GM03348 (cell line): ENCODE results near the gene ARL5B.
"Not testable (repeated sequence)": the region's sequence is repeated elsewhere in the genome, so short reads cannot be mapped to it uniquely, and the experiment has no call there.

Source experiments
- DNase-seq: peaks from one replicate; pipeline ENCODE4 v3.0.0; 2012; ENCODE audit warnings: low spot score

ARL5B gene, protein sequence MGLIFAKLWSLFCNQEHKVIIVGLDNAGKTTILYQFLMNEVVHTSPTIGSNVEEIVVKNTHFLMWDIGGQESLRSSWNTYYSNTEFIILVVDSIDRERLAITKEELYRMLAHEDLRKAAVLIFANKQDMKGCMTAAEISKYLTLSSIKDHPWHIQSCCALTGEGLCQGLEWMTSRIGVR

DNA sequence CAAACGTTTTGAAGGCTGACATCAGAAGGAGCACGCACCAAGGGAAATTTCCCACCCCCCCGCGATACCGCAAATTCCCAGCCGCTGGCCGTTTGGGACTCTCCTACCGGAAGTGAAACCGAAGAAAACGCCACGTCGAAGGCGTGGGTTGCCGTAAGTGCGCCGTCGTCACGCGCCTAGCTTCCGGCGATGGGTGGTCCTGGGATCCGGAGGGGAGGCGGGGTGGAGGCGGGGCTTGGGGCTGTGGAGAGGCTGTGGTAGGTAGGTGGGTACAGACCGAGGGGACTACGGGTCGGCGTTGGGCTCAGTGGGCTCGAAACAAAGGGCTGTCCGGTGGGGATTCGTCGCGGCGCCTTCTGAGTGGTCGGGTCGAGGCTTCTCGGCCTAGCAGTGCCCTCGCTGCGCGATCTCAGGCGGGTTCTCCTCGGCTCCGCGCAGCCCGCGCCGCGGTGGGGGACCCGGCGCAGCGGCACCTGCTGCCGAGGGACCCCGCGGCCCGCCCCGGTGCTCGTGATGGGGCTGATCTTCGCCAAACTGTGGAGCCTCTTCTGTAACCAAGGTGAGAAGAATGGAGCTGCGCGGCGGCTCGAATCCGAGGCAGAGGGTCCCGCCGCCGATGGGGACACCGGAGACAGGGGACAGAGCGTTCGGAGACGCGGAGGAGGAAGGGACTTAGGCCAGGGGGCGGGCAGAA is at the start of gene ARL5B:
TSS of gene ARL5B (plus strand) at position 307 of the 694 bp plus-strand sequence. CDS start at position 514, 207 bp downstream.
- peak; percentile 97 for DNase-seq

DNA sequence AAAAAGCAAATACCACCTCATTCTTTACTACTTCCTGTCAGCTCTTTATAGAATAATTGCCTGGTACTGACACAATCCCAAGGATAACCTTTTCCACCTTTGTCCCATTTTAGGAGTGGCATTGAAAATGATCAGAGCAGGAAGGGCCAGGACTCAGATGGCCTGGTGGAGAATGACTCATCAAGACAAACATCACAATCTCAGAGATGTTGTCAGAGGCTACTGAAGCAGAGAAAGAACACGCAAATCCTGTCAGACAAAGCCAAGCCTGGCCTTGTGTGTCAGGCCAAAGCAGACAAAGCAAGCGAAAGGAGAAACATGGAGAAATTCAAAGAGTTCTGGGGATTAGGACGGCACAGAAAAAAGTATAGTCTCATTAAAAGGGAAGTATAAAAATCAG is 48.7 kb upstream of the ARL5B start:
- peak; percentile 33 for DNase-seq

DNA sequence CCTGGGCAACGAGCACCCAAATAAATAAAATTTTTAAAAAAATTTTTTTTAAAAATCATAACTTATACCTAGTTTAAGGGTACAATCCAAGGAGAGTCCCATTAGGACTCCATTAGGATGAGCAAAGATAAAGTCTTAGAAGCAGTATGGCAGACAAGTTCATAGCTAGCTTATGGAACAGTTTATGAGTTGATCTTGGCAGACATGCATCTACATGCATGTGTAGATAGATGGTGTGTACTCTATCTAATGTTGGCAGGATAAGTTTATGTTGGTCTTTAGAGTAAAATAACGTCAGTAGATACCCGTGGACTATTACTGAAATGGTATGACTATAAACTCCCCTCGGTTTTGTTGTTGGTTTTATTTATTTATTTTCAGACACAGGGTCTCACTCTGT is 48.1 kb upstream of the ARL5B start:
- no peak for DNase-seq

DNA sequence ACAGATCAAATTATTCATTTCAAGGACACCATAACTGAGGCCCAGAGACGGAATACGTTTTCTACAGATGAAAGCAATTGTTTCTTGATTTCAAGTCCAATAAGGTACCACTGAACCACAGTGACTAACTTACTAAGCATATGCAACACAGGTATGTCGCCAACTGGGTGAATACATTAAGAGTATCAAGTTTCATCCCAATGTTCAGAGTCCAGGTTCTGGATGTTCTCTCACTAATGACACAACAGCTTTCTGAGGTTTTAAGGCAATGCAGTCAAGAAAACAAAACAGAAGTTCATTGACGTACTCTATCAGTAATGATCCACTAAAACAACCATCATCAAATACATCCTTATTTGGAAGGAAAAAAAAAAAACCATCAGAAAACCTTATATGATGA is 43.6 kb upstream of the ARL5B start:
- DNase-seq: no peak

DNA sequence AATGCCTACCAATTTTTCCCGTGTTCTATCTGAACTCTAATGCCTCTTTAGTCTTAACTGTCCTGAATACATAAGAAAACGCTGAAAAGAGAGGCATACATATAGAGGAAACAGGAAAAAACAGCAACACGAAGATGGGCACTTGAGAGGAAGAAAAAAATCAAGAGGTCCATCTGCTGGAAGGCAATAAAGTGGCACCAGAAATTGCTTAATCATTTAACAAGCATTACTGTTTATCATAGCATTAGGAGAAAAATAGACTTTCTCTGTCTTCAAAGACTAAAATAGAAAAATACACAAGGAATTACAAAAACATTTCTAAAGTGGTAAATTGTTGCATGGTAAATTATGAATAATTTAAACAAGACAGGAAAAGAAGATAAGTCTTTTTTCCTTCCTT is 42.9 kb upstream of the ARL5B start:
- DNase-seq: no peak

DNA sequence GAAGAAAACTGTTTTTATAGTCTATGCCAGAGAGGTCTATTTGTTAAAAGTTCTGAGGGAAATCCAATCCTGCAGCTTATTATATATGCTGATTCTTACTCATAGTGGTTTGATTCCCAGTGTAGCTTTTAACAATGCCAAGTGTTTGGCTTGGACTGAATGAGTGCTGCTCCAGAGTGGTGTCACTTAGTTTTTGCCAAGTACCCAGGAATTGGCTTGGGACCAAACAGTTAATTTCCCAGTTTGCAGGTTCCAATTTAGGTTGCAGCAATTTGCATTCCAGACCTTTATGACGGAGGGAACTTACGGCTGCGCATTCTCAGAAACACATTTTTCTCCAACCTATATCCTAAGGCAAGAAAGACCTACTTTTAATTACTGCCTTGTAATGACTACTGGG is 40.2 kb upstream of the ARL5B start:
- DNase-seq: no peak

DNA sequence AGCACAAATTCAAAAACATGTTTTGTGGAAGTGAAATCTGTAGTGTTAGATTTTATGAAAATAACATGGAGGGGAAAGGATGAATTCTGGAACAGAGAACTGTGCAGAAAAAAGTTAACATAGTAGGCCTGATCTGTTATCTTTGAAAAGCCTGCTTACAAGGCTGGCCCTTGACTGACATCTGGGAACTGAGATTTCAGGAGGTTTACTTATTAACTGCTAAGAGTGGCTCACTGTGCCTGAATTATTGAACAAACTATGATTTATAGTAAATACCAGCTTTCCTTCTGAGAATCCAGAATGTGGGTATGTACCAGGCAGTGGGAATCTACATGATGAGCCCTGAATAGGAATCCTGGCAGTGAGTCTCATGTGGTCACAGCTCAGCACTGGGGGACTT is 38.4 kb upstream of the ARL5B start:
- DNase-seq: no peak

DNA sequence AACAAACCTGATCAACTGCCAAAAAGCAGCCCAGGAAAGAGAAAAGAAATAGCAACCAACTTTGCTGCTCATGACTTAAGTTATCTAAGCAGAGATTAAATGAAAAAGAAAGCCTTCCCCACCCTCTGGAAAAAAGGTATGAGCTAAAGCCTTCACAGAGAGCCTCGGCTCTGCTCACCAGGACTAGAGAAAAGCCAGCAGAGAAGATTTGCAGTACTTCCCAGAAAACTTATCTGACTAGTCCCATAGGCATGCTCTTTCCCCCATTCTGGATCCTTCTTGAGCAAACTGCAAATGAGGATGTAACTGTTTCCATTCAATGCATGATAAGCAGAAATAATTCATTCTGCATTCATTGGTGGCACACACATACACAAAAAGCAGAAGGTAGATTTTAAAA is 35.6 kb upstream of the ARL5B start:
- DNase-seq: peak; percentile 35

DNA sequence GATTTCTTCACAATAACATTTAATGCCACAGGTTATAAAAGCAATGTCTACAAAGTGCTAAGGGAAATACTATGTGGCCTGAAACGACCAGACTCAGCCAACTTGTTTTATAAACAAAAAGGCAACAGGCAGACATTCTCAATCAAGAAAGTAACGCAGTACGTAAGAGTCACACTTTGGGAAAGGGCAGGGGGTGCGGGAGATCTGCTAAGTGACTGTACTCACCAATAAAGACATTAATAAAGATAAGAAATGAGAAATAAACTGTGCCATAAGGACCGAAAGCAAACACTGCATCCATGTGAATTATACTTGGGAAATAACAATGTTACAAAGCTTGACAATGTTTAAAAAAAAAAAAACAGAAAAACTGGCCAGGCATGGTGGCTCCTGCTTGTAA is 33.3 kb upstream of the ARL5B start:
- no peak for DNase-seq

DNA sequence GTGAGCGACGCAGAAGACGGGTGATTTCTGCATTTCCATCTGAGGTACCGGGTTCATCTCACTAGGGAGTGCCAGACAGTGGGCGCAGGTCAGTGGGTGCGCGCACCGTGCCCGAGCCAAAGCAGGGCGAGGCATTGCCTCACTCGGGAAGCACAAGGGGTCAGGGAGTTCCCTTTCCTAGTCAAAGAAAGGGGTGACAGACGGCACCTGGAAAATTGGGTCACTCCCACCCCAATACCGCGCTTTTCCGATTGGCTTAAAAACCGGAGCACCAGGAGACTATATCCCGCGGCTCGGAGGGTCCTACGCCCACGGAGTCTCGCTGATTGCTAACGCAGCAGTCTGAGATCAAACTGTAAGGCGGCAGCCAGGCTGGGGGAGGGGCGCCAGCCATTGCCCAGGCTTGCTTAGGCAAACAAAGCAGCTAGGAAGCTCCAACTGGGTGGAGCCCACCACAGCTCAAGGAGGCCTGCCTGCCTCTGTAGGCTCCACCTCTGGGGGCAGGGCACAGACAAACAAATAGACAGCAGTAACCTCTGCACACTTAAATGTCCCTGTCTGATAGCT is 31.7 kb upstream of the ARL5B start:
- DNase-seq: not testable (repeated sequence)

DNA sequence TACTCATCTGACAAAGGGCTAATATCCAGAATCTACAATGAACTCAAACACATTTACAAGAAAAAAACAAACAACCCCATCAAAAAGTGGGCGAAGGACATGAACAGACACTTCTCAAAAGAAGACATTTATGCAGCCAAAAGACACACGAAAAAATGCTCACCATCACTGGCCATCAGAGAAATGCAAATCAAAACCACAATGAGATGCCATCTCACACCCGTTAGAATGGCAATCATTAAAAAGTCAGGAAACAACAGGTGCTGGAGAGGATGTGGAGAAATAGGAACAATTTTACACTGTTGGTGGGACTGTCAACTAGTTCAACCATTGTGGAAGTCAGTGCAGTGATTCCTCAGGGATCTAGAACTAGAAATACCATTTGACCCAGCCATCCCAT is 26.7 kb upstream of the ARL5B start:
- not testable (repeated sequence) for DNase-seq

DNA sequence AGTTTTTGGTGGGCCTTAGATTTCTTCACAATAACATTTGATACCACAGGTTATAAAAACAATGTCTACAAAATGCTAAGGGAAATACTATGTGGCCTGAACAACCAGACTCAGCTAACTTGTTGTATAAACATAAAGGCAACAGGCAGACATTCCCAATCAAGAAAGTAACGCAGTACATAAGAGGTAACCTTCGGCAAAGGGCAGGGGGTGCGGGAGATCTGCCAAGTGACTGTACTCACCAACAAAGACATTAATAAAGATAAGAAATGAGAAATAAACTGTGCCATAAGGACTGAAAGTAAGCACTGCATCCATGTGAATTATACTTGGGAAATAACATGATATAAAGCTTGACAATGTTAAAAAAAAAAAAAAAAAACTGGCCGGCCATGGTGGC is 23.2 kb upstream of the ARL5B start:
- DNase-seq: no peak

DNA sequence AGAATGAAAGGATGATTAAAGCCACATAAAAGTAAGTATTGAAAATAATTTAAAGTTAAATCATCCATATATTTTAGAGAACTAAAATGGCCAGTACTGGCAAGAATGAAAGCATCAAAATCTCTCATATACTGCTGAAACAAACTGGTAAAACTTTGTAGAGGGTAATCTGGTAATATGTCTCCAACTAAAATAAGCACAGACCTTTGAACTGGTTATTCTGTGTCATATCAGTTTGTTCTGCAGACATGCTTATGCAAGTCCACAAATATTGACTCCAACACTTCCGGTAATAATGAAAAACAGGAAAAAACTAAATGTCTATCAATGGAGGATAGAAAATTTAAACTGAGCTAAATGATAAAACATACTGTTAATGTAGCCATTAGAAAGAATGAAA is 21.8 kb upstream of the ARL5B start:
- DNase-seq: not testable (repeated sequence)

DNA sequence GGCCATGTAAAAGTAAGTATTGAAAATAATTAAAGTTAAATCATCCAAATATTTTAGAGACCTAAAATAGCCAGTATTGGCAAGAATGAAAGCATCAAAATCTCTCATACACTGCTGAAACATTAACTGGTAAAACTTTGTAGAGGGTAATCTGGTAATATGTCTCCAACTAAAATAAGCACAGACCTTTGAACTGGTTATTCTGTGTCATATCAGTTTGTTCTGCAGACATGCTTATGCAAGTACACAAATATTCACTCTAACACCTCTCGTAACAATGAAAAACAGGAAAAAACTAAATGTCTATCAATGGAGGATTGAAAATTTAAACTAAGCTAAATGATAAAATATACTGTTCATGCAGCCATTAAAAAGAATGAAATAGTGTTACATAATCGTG is 19.5 kb upstream of the ARL5B start:
- not testable (repeated sequence) for DNase-seq

DNA sequence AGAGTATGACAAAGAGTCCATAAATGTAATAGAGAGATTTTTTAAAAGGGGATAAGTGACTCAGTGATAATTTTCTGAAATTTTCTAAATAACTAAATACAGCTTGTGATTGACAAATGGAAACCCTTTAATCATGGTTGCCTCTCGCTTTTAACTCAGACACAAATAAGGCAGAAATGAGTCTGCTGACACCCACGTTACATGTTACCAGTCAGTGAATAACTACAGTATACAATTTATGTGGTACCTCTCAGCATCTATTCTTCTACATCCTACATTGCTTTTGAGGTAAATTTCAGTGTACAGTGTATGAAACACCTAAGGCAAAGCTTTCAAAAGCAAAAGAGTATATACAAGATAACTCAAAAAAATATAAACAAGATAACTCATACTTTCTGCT is 12.1 kb upstream of the ARL5B start:
- DNase-seq: no peak

DNA sequence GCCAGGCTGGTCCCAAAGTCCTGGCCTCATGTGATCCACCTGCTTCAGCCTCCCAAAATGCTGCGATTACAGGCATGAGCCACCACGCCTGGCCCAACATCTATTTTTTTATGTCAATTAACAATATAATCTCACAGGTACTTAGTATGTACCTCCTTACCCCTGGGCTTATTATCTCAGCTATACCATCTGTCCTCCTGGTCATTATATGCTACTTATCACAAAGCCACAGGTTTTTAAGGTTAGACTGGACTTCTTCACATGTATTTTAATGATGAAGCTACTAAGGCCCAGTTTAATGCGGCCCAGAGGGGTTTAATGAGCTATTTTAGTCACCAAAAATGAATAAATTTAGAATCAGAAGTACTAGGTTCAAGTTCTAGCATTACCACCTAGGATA is 11.3 kb upstream of the ARL5B start:
- no peak for DNase-seq

DNA sequence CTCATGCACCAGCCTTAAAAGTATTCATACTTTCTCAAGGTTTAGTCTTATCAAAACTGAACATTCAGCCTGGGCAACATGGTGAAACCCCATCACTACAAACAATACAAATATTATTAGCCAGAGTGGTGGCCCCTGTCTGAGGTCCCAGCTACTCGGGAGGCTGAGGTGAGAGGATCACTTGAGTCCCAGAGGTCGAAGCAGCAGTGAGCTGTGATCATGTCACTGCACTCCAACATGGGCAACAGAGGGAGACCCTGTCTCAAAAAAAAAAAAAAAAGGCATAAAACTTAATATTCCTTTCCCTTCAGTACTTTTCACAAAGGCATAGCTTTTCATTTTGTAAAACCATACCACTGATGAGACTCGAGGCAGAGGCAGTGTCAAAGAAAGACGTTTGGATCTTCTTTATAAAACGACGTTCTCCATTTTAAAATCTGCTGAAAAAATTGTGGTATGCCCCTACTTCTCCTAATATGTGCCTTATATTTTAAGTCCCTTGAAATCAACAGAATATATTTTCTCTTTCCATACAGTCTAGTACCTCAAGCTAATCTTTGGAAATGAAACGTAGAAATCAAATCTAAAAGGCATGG is 9.8 kb upstream of the ARL5B start:
- no peak for DNase-seq

DNA sequence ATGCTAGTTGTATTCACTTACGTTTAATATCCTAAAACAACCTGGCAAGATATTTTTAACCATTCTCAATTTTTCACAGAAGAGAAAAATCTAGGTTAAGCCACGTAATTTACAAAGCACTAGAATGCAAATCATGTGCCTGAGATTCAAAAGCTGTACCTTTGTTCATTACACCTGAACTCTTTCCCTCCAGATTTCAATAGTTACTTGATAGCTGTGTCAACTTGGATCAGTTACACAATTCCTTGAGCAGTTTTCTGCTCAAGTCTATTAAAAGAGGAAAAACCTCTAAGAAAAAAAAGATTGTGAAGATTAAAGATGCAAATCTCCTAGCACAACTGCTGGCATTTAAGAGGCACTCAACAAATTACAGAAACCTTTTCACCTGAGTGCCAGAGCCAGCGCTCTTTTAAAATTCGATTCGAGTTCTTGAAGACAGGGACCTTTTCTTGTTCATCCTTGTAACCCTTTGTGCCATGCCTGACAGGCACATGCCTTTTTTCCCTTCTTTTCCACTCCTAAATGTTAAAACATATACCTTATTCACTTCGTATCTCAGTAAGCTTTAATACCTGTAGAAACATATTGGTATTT is 8.7 kb upstream of the ARL5B start:
- DNase-seq: no peak

DNA sequence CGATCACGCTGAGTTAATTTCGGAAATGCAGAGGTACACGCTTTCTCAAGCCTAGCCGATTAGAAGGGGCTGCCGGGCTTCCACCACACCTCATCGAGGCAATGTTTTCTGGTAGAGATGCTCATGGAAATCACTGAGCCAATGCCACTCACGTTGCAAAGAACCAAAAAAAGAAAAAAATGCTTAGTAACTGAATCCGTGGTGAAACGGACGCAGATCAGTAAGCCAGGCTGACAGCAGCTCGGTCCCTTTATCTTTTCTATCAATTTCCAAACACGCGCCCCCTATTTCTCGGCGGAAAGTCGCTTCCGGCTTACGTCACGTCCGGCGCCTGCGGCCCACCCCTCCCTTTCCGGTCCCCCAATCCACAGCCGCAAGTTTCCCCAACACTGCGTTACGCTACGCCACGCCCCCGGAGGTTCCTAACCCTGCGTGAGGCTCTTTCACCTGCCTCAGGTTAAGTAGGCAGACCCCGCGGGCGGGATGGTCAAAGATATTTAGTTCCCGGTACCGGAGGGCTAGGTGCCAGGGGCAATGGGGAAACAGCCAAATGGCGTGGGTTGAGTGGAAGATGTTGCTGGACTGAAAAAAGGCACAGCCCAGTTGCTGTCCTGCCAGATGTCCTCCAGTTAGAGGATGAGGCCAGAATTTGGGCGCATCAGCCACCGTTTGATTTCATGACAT is 7.8 kb upstream of the ARL5B start, which contains the start of gene NSUN6:
TSS of gene NSUN6 (minus strand) at position 264 of the 684 bp plus-strand sequence. CDS start 384 bp downstream, outside the sequence.
- peak; percentile 92 for DNase-seq

DNA sequence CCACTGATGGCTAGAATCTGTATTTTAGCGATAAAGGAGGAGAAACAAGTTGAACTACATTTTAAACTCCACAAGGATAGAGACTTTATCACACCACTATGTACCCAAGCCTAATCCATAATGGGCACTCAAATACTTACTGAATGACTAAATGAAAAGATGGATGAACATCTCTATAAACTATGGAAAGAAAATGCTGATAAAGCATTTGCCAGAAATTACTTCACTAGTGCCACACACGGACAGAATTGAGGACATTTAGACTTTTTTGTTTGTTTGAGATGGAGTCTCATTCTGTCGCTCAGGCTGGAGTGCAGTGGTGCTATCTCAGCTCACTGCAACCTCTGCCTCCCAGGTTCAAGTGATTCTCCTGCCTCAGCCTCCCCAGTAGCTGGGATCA is 6.1 kb upstream of the ARL5B start:
- DNase-seq: no peak

DNA sequence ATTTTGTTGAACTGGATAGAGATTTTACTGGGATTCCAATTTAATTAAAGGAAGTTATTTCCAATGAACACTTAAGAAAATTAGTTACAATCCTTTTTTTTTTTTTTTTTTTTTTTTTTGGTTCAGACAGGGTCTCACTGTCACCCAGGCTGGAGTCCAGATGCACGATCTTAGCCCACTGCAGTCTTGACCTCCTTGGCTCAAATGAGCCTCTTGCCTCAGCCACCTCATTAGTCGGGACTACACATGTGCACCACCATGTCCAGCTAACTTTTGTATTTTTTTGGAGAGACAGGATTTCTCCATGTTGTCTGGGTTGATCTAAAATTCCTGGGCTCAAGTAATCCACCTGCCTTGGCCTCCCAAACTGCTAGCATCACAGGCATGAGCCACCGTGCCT is 2.5 kb upstream of the ARL5B start:
- DNase-seq: no peak
